Gastroesophageal sphincter (tissue), 4 donors: Measurements from ENCODE around the gene FOXJ3. TPM values are rescaled to one million over a fixed set of nuclear protein-coding genes. Genes with fewer than 3 reads are reported as not detected.

Experiments used
- ATAC-seq: fragments of 150-250 bp; one replicate; pipeline ENCODE4 v1.9.1; 2016; ENCODE audit warnings: mild to moderate bottlenecking, moderate library complexity
- H3K27ac ChIP-seq, 4 donors: fragments of 200-600 bp; sonication (generic) in 3 of 4; 1 replicate in 3 of 4; 2 replicates in 1 of 4; pipeline ENCODE4 v1.5.1; 2016 to 2019
- H3K27me3 ChIP-seq: fragments of 200-600 bp; sonication (generic); one replicate; pipeline ENCODE4 v1.5.1; 2019
- H3K36me3 ChIP-seq, 2 donors: fragments of 200-600 bp; sonication (generic); one replicate each; pipeline ENCODE4 v1.5.1; 2019; ENCODE audit warnings: control low read depth in 1 of 2
- H3K4me1 ChIP-seq, 3 donors: fragments of 200-600 bp; sonication (generic); 1 replicate in 2 of 3; 2 replicates in 1 of 3; pipeline ENCODE4 v1.5.1; 2016 to 2019; ENCODE audit warnings: control low read depth in 2 of 3
- H3K4me3 ChIP-seq, 2 donors: fragments of 200-600 bp; sonication (generic); one replicate each; pipeline ENCODE4 v1.5.1; 2019; ENCODE audit warnings: mild to moderate bottlenecking in 1 of 2, moderate library complexity in 1 of 2
- H3K9me3 ChIP-seq, 3 donors: fragments of 200-600 bp; sonication (generic); one replicate each; pipeline ENCODE4 v1.5.1; 2017 to 2019; ENCODE audit warnings: control low read depth in 2 of 3
- CTCF ChIP-seq, 4 experiments: fragments of 200-600 bp in 2 of 4; fragments of 450-650 bp in 2 of 4; sonication (generic) in 1 of 4; IDR thresholded peaks; one replicate each; pipeline ENCODE4 v1.5.1; 2017 to 2019; ENCODE audit warnings: antibody characterized with exemption in 4 of 4, mild to moderate bottlenecking in 2 of 4, moderate library complexity in 2 of 4
- EP300 ChIP-seq: sonication (generic); formaldehyde crosslinking; IDR thresholded peaks from one replicate; pipeline ENCODE4 v1.6.1; 2017; ENCODE audit warnings: antibody characterized with exemption, mild to moderate bottlenecking
- POLR2A ChIP-seq, 2 donors: fragments of 450-650 bp; IDR thresholded peaks; one replicate each; pipeline ENCODE4 v1.6.1; 2017; ENCODE audit warnings: antibody characterized with exemption in 2 of 2, mild to moderate bottlenecking in 2 of 2, moderate library complexity in 1 of 2
- POLR2AphosphoS5 ChIP-seq: sonication (generic); formaldehyde crosslinking; IDR thresholded peaks from one replicate; pipeline ENCODE4 v1.6.1; 2017; ENCODE audit warnings: antibody characterized with exemption
- WGBS, 2 donors: methylation state at CpG; one replicate each; pipeline ENCODE4 v1.1.5; 2018; ENCODE audit warnings: low coverage in 1 of 2; 5-methylcytosine and 5-hydroxymethylcytosine counted together
- total RNA-seq, 4 donors: library from RNA; depleted of rRNA; stranded (reverse); fragments of >200 nt; gene quantifications; one replicate each; pipeline ENCODE4 v1.1.0, GENCODE V29; 2016

FOXJ3 gene
- total RNA-seq, 4 donors from 2014 or later, result 36.3 to 57.1 (median 41.4) TPM

- Histone ChIP-seq H3K4me3 (no peak overlapping the region), H3K9me3 (no peaks in the 10 kb centered on the region), H3K4me1 (peaks cover 10 to 39% (median 11%) of the 10 kb centered on the region in 3 donors), H3K36me3 (no peaks in the 10 kb centered on the region), H3K27ac (peak overlapping the region in 3 of 4 donors; percentile 4 to 38 (median 32)), H3K27me3 (no peaks in the 10 kb centered on the region)
- peak; percentile 65 for ATAC-seq
- 26 to 34% methylated on average over 4 of the region's 4 CpGs for WGBS, 2 donors
- TF ChIP-seq CTCF (IDR thresholded peaks at IDR 0.05) (no peak), POLR2A (IDR thresholded peaks at IDR 0.05) (no peak), POLR2AphosphoS5 (no peak), EP300 (no peak)
Observed at GRCh38 chr1:42259059-42259738, 75.8 kb downstream of the FOXJ3 start.

GRCh38 chr1:42258218-42258617 is 76.8 kb downstream of the FOXJ3 start:
- no peaks in the 10 kb centered on the region for H3K9me3 ChIP-seq
- H3K4me1 ChIP-seq, result peaks cover 10 to 39% (median 11%) of the 10 kb centered on the region in 3 donors
- TF ChIP-seq POLR2A (IDR thresholded peaks at IDR 0.05), result no peak
- no peak for TF ChIP-seq POLR2AphosphoS5
- no peak for TF ChIP-seq CTCF (IDR thresholded peaks at IDR 0.05)
- no peak for TF ChIP-seq EP300
- no peaks in the 10 kb centered on the region for H3K27me3 ChIP-seq
- no peaks in the 10 kb centered on the region for H3K36me3 ChIP-seq
- ATAC-seq, result no peak
- H3K4me3 ChIP-seq, result no peak overlapping the region
- WGBS, 2 donors, result 63 to 67% methylated on average over 1 of the region's 1 CpG
- peak overlapping the region in 2 of 4 donors; percentile 4 to 38 for H3K27ac ChIP-seq

GRCh38 chr1:42251042-42251441 is 84.0 kb downstream of the FOXJ3 start:
- ATAC-seq, result no peak
- TF ChIP-seq POLR2A (IDR thresholded peaks at IDR 0.05), result no peak
- TF ChIP-seq POLR2AphosphoS5, result no peak
- TF ChIP-seq CTCF (IDR thresholded peaks at IDR 0.05), result no peak
- Histone ChIP-seq H3K9me3 (peaks cover 0 to 5% (median 0%) of the 10 kb centered on the region in 3 donors), H3K36me3 (no peaks in the 10 kb centered on the region), H3K4me1 (peaks cover 0 to 6% (median 0%) of the 10 kb centered on the region in 3 donors), H3K27ac (no peak overlapping the region), H3K27me3 (no peaks in the 10 kb centered on the region), H3K4me3 (no peak overlapping the region)
- WGBS, 2 donors, result 100% methylated on average over 1 of the region's 1 CpG; no CpG with 5 or more reads in 1 of the 2 donors

GRCh38 chr1:42250164-42250563 is 84.9 kb downstream of the FOXJ3 start:
- peaks cover 0 to 5% (median 0%) of the 10 kb centered on the region in 3 donors for H3K9me3 ChIP-seq
- no peak overlapping the region for H3K27ac ChIP-seq
- no peaks in the 10 kb centered on the region for H3K36me3 ChIP-seq
- TF ChIP-seq CTCF (IDR thresholded peaks at IDR 0.05), result no peak
- no peak for TF ChIP-seq EP300
- no peak for TF ChIP-seq POLR2A (IDR thresholded peaks at IDR 0.05)
- no peak for TF ChIP-seq POLR2AphosphoS5
- WGBS, 2 donors, result 63 to 82% methylated on average over 3 of the region's 3 CpGs
- no peaks in the 10 kb centered on the region for H3K27me3 ChIP-seq
- no peak for ATAC-seq
- H3K4me3 ChIP-seq, result no peak overlapping the region
- peaks cover 0 to 6% (median 0%) of the 10 kb centered on the region in 3 donors for H3K4me1 ChIP-seq
